Keratinocyte (primary cell): ENCODE results near the gene RHPN2.

ENCODE experiments used
- CTCF ChIP-seq, 3 experiments: IDR thresholded peaks in 1 of 3; conservative IDR thresholded peaks in 1 of 3; optimal IDR thresholded peaks in 1 of 3; 2 replicates in 2 of 3; 3 replicates in 1 of 3; pipeline versions ENCODE3 to v1.5.1; 2011; ENCODE audit warnings: low read length in 3 of 3, mild to moderate bottlenecking in 3 of 3, moderate library complexity in 2 of 3, control low read depth in 1 of 3, inconsistent platforms in 1 of 3; ENCODE audit not compliant: insufficient read depth in 2 of 3; ENCODE audit errors: extremely low read depth in 1 of 3
- EZH2 ChIP-seq: IDR thresholded peaks from one replicate; pipeline ENCODE4 v1.6.1; 2012; ENCODE audit warnings: inconsistent platforms, mild to moderate bottlenecking, low read length, moderate library complexity

- TF ChIP-seq CTCF (optimal IDR thresholded peaks at IDR 0.05 in 1 of 3, IDR thresholded peaks at IDR 0.05 in 1 of 3, conservative IDR thresholded peaks at IDR 0.05 in 1 of 3; ENCODE audit: extremely low read depth in 1 of 3, insufficient read depth in 2 of 3, low read length in 3 of 3) (no peak), EZH2 (no peak)
These were observed 131.1 kb downstream of the RHPN2 start for GRCh38 chr19:32933571-32933970.
